ENCODE results near the gene PCDHGA9. TPM values are rescaled to one million over a fixed set of nuclear protein-coding genes. Genes with fewer than 3 reads are reported as not detected.
"Not testable (repeated sequence)": the region's sequence is repeated elsewhere in the genome, so short reads cannot be mapped to it uniquely, and the experiment has no call there.

The PCDHGA9 gene
- total and polyA plus RNA-seq, 11 donors, result 1.3 to 9.6 (median 5.3) TPM

DNA sequence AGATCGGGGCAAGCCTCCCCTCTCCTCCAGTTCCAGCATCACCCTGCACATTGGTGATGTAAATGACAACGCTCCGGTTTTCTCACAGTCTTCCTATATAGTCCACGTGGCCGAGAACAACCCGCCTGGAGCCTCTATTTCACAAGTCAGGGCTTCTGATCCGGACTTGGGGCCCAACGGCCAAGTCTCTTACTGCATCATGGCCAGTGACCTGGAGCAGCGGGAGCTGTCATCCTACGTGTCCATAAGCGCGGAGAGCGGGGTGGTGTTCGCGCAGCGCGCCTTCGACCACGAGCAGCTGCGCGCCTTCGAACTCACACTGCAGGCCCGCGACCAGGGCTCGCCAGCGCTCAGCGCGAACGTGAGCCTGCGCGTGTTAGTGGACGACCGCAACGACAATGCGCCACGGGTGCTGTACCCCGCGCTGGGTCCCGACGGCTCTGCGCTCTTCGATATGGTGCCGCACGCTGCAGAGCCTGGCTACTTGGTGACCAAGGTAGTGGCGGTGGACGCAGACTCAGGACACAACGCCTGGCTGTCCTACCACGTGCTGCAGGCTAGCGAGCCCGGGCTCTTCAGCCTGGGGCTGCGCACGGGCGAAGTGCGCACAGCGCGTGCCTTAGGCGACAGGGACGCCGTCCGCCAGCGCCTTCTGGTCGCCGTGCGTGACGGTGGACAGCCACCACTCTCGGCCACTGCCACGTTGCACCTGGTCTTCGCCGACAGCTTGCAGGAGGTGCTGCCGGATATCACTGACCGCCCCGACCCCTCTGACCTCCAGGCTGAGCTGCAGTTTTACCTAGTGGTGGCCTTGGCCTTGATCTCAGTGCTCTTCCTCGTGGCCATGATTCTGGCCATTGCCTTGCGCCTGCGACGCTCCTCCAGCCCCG lies 13.2 kb upstream of the PCDHGA9 start:
- intact Hi-C loops (cut with DNase I), result no loop called here
- Histone ChIP-seq H3K9me3 (peaks cover 0 to 96% (median 65%) of the 10 kb centered on the region in 12 donors), H3K36me3 (peaks cover 0 to 23% (median 0%) of the 10 kb centered on the region in 9 donors), H3K27me3 (peaks cover 0 to 33% (median 0%) of the 10 kb centered on the region in 9 donors), H3K4me1 (peaks cover 0 to 8% (median 0%) of the 10 kb centered on the region in 12 donors), H3K4me3 (no peak overlapping the region), H3K27ac (no peak overlapping the region)
- ATAC-seq (no peak), DNase-seq (no peak)
- TF ChIP-seq POLR2A (IDR thresholded peaks at IDR 0.05), result no peak
- TF ChIP-seq, protein P1, sequence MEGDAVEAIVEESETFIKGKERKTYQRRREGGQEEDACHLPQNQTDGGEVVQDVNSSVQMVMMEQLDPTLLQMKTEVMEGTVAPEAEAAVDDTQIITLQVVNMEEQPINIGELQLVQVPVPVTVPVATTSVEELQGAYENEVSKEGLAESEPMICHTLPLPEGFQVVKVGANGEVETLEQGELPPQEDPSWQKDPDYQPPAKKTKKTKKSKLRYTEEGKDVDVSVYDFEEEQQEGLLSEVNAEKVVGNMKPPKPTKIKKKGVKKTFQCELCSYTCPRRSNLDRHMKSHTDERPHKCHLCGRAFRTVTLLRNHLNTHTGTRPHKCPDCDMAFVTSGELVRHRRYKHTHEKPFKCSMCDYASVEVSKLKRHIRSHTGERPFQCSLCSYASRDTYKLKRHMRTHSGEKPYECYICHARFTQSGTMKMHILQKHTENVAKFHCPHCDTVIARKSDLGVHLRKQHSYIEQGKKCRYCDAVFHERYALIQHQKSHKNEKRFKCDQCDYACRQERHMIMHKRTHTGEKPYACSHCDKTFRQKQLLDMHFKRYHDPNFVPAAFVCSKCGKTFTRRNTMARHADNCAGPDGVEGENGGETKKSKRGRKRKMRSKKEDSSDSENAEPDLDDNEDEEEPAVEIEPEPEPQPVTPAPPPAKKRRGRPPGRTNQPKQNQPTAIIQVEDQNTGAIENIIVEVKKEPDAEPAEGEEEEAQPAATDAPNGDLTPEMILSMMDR (IDR thresholded peaks at IDR 0.05), result no peak
- WGBS, 4 donors, result 40 to 52% (median 46%) methylated on average over 62 to 77 of the region's 77 CpGs

DNA sequence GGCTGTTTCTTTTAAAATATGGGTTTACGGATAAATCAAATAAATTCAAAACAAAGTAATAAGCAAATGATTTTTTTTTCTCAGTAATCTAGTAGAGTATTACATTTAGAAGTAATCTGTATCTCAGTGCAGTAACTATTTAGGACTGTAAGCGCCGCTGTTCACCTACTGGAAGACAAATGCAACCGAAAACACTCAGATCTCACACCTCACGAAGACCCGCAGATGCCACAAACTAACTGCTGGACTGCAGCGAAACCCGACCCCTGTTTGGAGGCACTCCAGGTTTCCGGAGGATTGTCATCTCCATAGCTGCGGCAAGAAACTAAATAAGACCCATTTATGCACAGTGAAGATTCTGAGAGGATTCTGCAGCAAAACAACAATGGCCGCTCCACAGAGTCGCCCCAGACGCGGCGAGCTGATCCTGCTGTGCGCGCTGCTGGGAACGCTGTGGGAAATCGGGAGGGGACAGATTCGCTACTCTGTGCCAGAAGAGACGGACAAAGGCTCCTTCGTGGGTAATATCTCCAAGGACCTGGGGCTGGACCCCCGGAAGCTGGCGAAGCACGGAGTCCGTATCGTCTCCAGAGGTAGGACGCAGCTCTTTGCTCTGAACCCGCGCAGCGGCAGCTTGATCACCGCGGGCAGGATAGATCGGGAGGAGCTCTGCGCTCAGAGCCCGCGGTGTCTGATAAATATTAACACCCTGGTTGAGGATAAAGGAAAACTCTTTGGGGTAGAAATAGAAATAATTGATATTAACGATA lies 10.0 kb upstream of the PCDHGA9 start, which contains the start of gene PCDHGA8:
Gene PCDHGA8, plus strand, starts transcription at position 205 of the 770 bp plus-strand sequence. Its CDS starts 181 bp downstream, at position 386.
- DNase-seq, result no peak
- WGBS, 4 donors, result 39 to 49% (median 44%) methylated on average over 32 to 38 of the region's 38 CpGs
- Histone ChIP-seq H3K27me3 (peaks cover 0 to 43% (median 0%) of the 10 kb centered on the region in 9 donors), H3K27ac (no peak within 1 kb of the TSS), H3K36me3 (peaks cover 0 to 12% (median 0%) of the 10 kb centered on the region in 9 donors), H3K4me3 (no peak within 1 kb of the TSS), H3K9me3 (peaks cover 0 to 95% (median 63%) of the 10 kb centered on the region in 12 donors), H3K4me1 (peaks cover 0 to 9% (median 0%) of the 10 kb centered on the region in 12 donors)
- ATAC-seq, result no peak
- intact Hi-C loops (cut with DNase I), result no loop called here
- TF ChIP-seq POLR2A (IDR thresholded peaks at IDR 0.05), result no peak
- TF ChIP-seq, protein P1 (IDR thresholded peaks at IDR 0.05), result peak in 5 of 12 donors; percentile 8 to 31 (median 16)

DNA sequence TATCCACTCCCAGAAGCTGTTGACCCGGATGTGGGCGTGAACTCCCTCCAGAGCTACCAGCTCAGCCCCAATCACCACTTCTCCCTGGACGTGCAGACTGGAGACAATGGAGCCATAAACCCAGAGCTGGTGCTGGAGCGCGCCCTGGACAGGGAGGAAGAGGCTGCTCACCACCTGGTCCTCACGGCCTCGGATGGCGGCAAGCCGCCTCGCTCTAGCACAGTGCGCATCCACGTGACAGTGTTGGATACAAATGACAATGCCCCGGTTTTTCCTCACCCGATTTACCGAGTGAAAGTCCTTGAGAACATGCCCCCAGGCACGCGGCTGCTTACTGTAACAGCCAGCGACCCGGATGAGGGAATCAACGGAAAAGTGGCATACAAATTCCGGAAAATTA lies 9.3 kb upstream of the PCDHGA9 start:
- no peak for TF ChIP-seq POLR2A (IDR thresholded peaks at IDR 0.05)
- TF ChIP-seq, protein P1 (IDR thresholded peaks at IDR 0.05), result no peak
- no peak for DNase-seq
- Histone ChIP-seq H3K4me1 (peaks cover 0 to 10% (median 0%) of the 10 kb centered on the region in 12 donors), H3K27me3 (peaks cover 0 to 44% (median 0%) of the 10 kb centered on the region in 9 donors), H3K9me3 (peaks cover 0 to 95% (median 64%) of the 10 kb centered on the region in 12 donors), H3K4me3 (no peak overlapping the region), H3K27ac (no peak overlapping the region), H3K36me3 (peaks cover 0 to 12% (median 0%) of the 10 kb centered on the region in 9 donors)
- 48 to 63% (median 56%) methylated on average over 21 of the region's 21 CpGs for WGBS, 4 donors
- intact Hi-C loops (cut with DNase I), result no loop called here
- ATAC-seq, result no peak

DNA sequence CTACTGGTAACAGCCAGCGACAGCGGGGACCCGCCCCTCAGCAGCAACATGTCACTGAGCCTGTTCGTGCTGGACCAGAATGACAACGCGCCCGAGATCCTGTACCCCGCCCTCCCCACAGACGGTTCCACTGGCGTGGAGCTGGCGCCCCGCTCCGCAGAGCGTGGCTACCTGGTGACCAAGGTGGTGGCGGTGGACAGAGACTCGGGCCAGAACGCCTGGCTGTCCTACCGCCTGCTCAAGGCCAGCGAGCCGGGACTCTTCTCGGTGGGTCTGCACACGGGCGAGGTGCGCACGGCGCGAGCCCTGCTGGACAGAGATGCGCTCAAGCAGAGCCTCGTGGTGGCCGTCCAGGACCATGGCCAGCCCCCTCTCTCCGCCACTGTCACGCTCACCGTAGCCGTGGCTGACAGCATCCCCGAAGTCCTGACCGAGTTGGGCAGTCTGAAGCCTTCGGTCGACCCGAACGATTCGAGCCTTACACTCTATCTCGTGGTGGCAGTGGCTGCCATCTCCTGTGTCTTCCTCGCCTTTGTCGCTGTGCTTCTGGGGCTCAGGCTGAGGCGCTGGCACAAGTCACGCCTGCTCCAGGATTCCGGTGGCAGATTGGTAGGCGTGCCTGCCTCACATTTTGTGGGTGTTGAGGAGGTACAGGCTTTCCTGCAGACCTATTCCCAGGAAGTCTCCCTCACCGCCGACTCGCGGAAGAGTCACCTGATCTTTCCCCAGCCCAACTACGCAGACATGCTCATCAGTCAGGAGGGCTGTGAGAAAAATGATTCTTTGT lies 8.0 kb upstream of the PCDHGA9 start:
- H3K4me1 ChIP-seq, result peaks cover 0 to 12% (median 4%) of the 10 kb centered on the region in 12 donors
- H3K36me3 ChIP-seq, result peaks cover 0 to 12% (median 0%) of the 10 kb centered on the region in 9 donors
- ATAC-seq; intact Hi-C loops (cut with DNase I); H3K27ac ChIP-seq; DNase-seq; H3K4me3 ChIP-seq: not testable (repeated sequence)
- peaks cover 0 to 43% (median 0%) of the 10 kb centered on the region in 9 donors for H3K27me3 ChIP-seq
- 37 to 53% (median 43%) methylated on average over 24 to 46 of the region's 53 CpGs for WGBS, 4 donors
- H3K9me3 ChIP-seq, result peaks cover 0 to 95% (median 63%) of the 10 kb centered on the region in 12 donors
